ENCODE measurements around the gene PVALB.

Gene PVALB

DNA sequence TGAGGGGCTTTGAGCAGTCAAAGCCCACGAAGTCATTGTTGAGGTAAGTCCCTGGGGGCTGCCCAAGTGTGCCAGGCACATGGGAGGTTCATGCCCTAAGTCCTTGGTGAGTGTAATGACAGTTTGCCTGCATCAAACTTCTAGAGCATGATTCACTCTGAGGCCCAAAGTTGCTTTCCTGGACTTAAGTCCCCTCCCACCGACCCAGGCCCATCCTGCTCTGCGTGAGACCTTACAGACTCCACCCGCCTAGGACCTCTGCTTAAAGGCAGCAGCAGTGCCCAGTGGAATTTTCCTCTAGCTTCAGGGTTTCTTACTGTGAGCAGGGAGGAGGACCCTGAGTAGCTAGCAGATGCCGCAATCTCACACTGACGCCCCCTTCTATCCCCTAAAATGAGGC is 5.7 kb upstream of the PVALB start:
- Histone ChIP-seq H4K20me1 (ENCODE audit: control insufficient read depth, insufficient read depth, low read depth, low read length) (no peaks in the 10 kb centered on the region), H3K9me2 (replicated peaks; ENCODE audit: control insufficient read depth, low read length) (no peaks in the 10 kb centered on the region), H3K36me3 (ENCODE audit: control insufficient read depth, low read length) (no peaks in the 10 kb centered on the region), H3K4me3 (ENCODE audit: low read length) (no peak overlapping the region), H3K4me1 (ENCODE audit: control insufficient read depth, low read length) (peaks cover 6% of the 10 kb centered on the region), H3K27me3 (ENCODE audit: control insufficient read depth, low read length) (peaks cover 5% of the 10 kb centered on the region; the same call in 1 of the 2 replicates), H3K9me3 (ENCODE audit: control insufficient read depth, insufficient read depth, low read length) (no peaks in the 10 kb centered on the region), H3K4me2 (ENCODE audit: low read length) (no peak overlapping the region), H3K79me2 (ENCODE audit: control insufficient read depth, low read length) (no peaks in the 10 kb centered on the region), H3K27ac (ENCODE audit: low read depth, low read length) (no peak overlapping the region), H3F3A (ENCODE audit: control insufficient read depth, insufficient read depth) (no peaks in the 10 kb centered on the region)
- TF ChIP-seq, protein P1, sequence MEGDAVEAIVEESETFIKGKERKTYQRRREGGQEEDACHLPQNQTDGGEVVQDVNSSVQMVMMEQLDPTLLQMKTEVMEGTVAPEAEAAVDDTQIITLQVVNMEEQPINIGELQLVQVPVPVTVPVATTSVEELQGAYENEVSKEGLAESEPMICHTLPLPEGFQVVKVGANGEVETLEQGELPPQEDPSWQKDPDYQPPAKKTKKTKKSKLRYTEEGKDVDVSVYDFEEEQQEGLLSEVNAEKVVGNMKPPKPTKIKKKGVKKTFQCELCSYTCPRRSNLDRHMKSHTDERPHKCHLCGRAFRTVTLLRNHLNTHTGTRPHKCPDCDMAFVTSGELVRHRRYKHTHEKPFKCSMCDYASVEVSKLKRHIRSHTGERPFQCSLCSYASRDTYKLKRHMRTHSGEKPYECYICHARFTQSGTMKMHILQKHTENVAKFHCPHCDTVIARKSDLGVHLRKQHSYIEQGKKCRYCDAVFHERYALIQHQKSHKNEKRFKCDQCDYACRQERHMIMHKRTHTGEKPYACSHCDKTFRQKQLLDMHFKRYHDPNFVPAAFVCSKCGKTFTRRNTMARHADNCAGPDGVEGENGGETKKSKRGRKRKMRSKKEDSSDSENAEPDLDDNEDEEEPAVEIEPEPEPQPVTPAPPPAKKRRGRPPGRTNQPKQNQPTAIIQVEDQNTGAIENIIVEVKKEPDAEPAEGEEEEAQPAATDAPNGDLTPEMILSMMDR (IDR thresholded peaks at IDR 0.05; ENCODE audit: low read depth, low read length, poor library complexity, severe bottlenecking), result no peak
- TF ChIP-seq EZH2phosphoT487 (IDR thresholded peaks at IDR 0.05; ENCODE audit: borderline replicate concordance, low read length), result no peak

DNA sequence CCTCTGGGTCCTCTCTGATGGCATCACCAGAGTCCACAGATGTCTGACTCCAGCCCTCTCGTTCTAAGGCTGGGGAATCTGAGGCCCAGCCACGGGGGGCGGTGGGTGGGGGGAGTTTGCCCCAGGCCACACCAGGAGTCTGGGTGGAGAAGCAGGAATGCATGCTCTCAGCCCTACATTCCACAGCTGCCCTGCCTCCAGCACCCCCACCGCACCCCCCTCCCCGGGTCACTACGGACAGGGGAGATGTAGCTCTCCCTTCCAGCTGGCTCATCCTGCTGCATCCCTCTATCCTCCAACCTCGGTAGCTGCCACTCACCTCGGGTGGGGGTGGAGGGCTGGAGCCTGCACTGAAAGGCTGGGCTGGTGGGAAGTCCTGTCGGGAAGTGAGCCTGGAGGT is 2.3 kb upstream of the PVALB start:
- Histone ChIP-seq H3K4me2 (ENCODE audit: low read length) (no peak overlapping the region), H3F3A (ENCODE audit: control insufficient read depth, insufficient read depth) (no peaks in the 10 kb centered on the region), H3K79me2 (ENCODE audit: control insufficient read depth, low read length) (no peaks in the 10 kb centered on the region), H3K27me3 (ENCODE audit: control insufficient read depth, low read length) (peaks cover 22% of the 10 kb centered on the region), H3K9me3 (ENCODE audit: control insufficient read depth, insufficient read depth, low read length) (no peaks in the 10 kb centered on the region), H4K20me1 (ENCODE audit: control insufficient read depth, insufficient read depth, low read depth, low read length) (no peaks in the 10 kb centered on the region), H3K27ac (ENCODE audit: low read depth, low read length) (no peak overlapping the region), H3K4me1 (ENCODE audit: control insufficient read depth, low read length) (no peaks in the 10 kb centered on the region), H3K9me2 (replicated peaks; ENCODE audit: control insufficient read depth, low read length) (no peaks in the 10 kb centered on the region), H3K4me3 (ENCODE audit: low read length) (no peak overlapping the region), H3K36me3 (ENCODE audit: control insufficient read depth, low read length) (no peaks in the 10 kb centered on the region)
- no peak for TF ChIP-seq EZH2phosphoT487 (IDR thresholded peaks at IDR 0.05; ENCODE audit: borderline replicate concordance, low read length)
- TF ChIP-seq, protein P1 (IDR thresholded peaks at IDR 0.05; ENCODE audit: low read depth, low read length, poor library complexity, severe bottlenecking), result no peak

DNA sequence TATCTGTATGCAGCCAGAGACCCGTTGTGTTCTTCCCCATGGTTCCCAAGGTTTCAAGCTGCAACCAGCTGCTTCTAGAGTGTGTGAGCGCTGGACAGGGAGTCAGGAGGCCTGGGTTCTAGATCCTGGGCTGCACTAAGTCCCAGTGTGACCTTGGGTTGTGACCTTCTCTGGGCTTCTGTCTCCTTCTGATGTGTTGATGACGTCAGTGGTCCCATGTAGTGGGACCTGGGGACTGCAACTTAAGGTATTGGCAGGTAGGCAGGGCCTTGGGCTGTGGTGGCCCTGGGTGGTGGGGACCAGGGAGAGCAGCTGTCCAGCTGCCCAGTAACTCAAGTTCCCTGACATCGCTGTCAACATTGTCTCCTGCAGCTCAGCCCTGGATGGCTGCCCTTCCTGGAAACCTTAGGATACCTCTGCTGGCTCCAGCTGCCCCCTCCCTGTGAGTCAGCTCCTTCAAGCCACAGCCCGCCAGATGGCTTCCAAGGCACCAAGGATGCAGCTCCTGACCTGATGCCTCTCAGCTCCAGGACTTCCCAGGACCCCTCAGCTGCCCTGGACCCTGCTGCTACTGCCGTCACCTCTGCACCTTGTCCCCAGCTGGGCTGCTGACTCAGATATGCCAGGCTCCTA is 1.3 kb upstream of the PVALB start:
- Histone ChIP-seq H4K20me1 (ENCODE audit: control insufficient read depth, insufficient read depth, low read depth, low read length) (no peaks in the 10 kb centered on the region), H3K4me2 (ENCODE audit: low read length) (no peak overlapping the region), H3K4me1 (ENCODE audit: control insufficient read depth, low read length) (no peaks in the 10 kb centered on the region), H3K9me3 (ENCODE audit: control insufficient read depth, insufficient read depth, low read length) (no peaks in the 10 kb centered on the region), H3K4me3 (ENCODE audit: low read length) (no peak overlapping the region), H3K9me2 (replicated peaks; ENCODE audit: control insufficient read depth, low read length) (no peaks in the 10 kb centered on the region), H3K27ac (ENCODE audit: low read depth, low read length) (no peak overlapping the region), H3K27me3 (ENCODE audit: control insufficient read depth, low read length) (peaks cover 31% of the 10 kb centered on the region), H3F3A (ENCODE audit: control insufficient read depth, insufficient read depth) (no peaks in the 10 kb centered on the region), H3K36me3 (ENCODE audit: control insufficient read depth, low read length) (no peaks in the 10 kb centered on the region), H3K79me2 (ENCODE audit: control insufficient read depth, low read length) (no peaks in the 10 kb centered on the region)
- TF ChIP-seq, protein P1 (IDR thresholded peaks at IDR 0.05; ENCODE audit: low read depth, low read length, poor library complexity, severe bottlenecking), result no peak
- TF ChIP-seq EZH2phosphoT487 (IDR thresholded peaks at IDR 0.05; ENCODE audit: borderline replicate concordance, low read length), result no peak
